Stimulated activated CD4-positive, alpha-beta T cell treated with anti-CD3 and anti-CD28 coated beads, Interleukin-15, amount 100 ng/mL, for 24 hours (primary cell): ENCODE measurements around the gene R3HDM1.
"Not testable (repeated sequence)": the region's sequence is repeated elsewhere in the genome, so short reads cannot be mapped to it uniquely, and the experiment has no call there.

Source experiments
- DNase-seq: peaks from one replicate; pipeline ENCODE4 v3.0.0-alpha.2; 2020

The R3HDM1 gene

GRCh38 chr2:135531231-135532197 is at the start of gene R3HDM1:
TSS of gene R3HDM1 (plus strand) at chr2:135531484. CDS start at chr2:135604846, 73,362 bp downstream.
- DNase-seq: peak; percentile 96

GRCh38 chr2:135485441-135485840 is 45.8 kb upstream of the R3HDM1 start:
- DNase-seq: no peak

- DNase-seq: no peak
Measured at GRCh38 chr2:135490376-135490775, 40.9 kb upstream of the R3HDM1 start.

- no peak for DNase-seq
Measured at GRCh38 chr2:135494503-135494902, 36.8 kb upstream of the R3HDM1 start.

GRCh38 chr2:135494917-135495316 is 36.4 kb upstream of the R3HDM1 start:
- no peak for DNase-seq

- not testable (repeated sequence) for DNase-seq
Measured at GRCh38 chr2:135498588-135498987, 32.7 kb upstream of the R3HDM1 start.

GRCh38 chr2:135504811-135505210 is 26.5 kb upstream of the R3HDM1 start:
- DNase-seq: no peak

GRCh38 chr2:135510577-135510976 is 20.7 kb upstream of the R3HDM1 start:
- DNase-seq: no peak

- no peak for DNase-seq
Measured at GRCh38 chr2:135512099-135512498, 19.2 kb upstream of the R3HDM1 start.

GRCh38 chr2:135525786-135526185 is 5.5 kb upstream of the R3HDM1 start:
- DNase-seq: no peak

- no peak for DNase-seq
Measured at GRCh38 chr2:135528006-135528405, 3.3 kb upstream of the R3HDM1 start.

- DNase-seq: peak; percentile 95
Measured at GRCh38 chr2:135530313-135531230, 712 bp upstream of the R3HDM1 start, which contains the start of gene ZRANB3. TSS of gene ZRANB3 (minus strand) at chr2:135531218.

- no peak for DNase-seq
Measured at GRCh38 chr2:135532581-135532980, 1.3 kb downstream of the R3HDM1 start.

- DNase-seq: not testable (repeated sequence)
Measured at GRCh38 chr2:135533545-135533944, 2.3 kb downstream of the R3HDM1 start.

- DNase-seq: no peak
Measured at GRCh38 chr2:135546436-135546835, 15.2 kb downstream of the R3HDM1 start.

- no peak for DNase-seq
Measured at GRCh38 chr2:135547311-135547710, 16.0 kb downstream of the R3HDM1 start.

GRCh38 chr2:135551356-135551755 is 20.1 kb downstream of the R3HDM1 start:
- DNase-seq: no peak

GRCh38 chr2:135552887-135553286 is 21.6 kb downstream of the R3HDM1 start:
- DNase-seq: no peak

GRCh38 chr2:135555311-135555710 is 24.0 kb downstream of the R3HDM1 start:
- DNase-seq: no peak

GRCh38 chr2:135557530-135557929 is 26.2 kb downstream of the R3HDM1 start:
- no peak for DNase-seq

- no peak for DNase-seq
Measured at GRCh38 chr2:135561925-135562324, 30.6 kb downstream of the R3HDM1 start.

- DNase-seq: peak; percentile 16
Measured at GRCh38 chr2:135563793-135564192, 32.5 kb downstream of the R3HDM1 start.

GRCh38 chr2:135570884-135571283 is 39.6 kb downstream of the R3HDM1 start:
- no peak for DNase-seq
